ENCODE data around the gene SLC10A3. TPM values are rescaled to one million over a fixed set of nuclear protein-coding genes. Genes with fewer than 3 reads are reported as not detected.

The SLC10A3 gene
- total and polyA plus RNA-seq, 2 donors = 7.9 to 55.2 TPM

GRCh38 chrX:154470914-154471568, 19.4 kb downstream of the SLC10A3 start:
- 88% methylated on average over 23 of the region's 23 CpGs for WGBS
- H3K36me3 ChIP-seq (ENCODE audit: insufficient read depth) = no peaks in the 10 kb centered on the region
- H3K27ac ChIP-seq (ENCODE audit: low read depth) = no peak overlapping the region
- no peak for DNase-seq (ENCODE audit: extremely low spot score)
- no peak overlapping the region for H3K4me3 ChIP-seq (ENCODE audit: low read depth, low read length)
- no peaks in the 10 kb centered on the region for H3K4me1 ChIP-seq (ENCODE audit: insufficient read depth)

- Histone ChIP-seq H3K4me1 (ENCODE audit: insufficient read depth) (no peaks in the 10 kb centered on the region), H3K36me3 (ENCODE audit: insufficient read depth) (no peaks in the 10 kb centered on the region), H3K4me3 (ENCODE audit: low read depth, low read length) (no peak overlapping the region), H3K27ac (ENCODE audit: low read depth) (no peak overlapping the region)
- WGBS = 94% methylated on average over 14 of the region's 14 CpGs
- DNase-seq (ENCODE audit: extremely low spot score) = no peak
Observed at GRCh38 chrX:154470434-154470833, 20.0 kb downstream of the SLC10A3 start.

- DNase-seq (ENCODE audit: extremely low spot score) = no peak
- WGBS = 88% methylated on average over 18 of the region's 18 CpGs
- no peaks in the 10 kb centered on the region for H3K36me3 ChIP-seq (ENCODE audit: insufficient read depth)
- H3K4me1 ChIP-seq (ENCODE audit: insufficient read depth) = no peaks in the 10 kb centered on the region
- H3K4me3 ChIP-seq (ENCODE audit: low read depth, low read length) = no peak overlapping the region
- no peak overlapping the region for H3K27ac ChIP-seq (ENCODE audit: low read depth)
Observed at GRCh38 chrX:154469880-154470279, 20.5 kb downstream of the SLC10A3 start.

GRCh38 chrX:154469114-154469513, 21.3 kb downstream of the SLC10A3 start:
- H3K4me3 ChIP-seq (ENCODE audit: low read depth, low read length) = no peak overlapping the region

GRCh38 chrX:154468217-154468616, 22.2 kb downstream of the SLC10A3 start:
- no peak overlapping the region for H3K27ac ChIP-seq (ENCODE audit: low read depth)
- no peaks in the 10 kb centered on the region for H3K4me1 ChIP-seq (ENCODE audit: insufficient read depth)
- 93% methylated on average over 23 of the region's 23 CpGs for WGBS
- no peak overlapping the region for H3K4me3 ChIP-seq (ENCODE audit: low read depth, low read length)
- peaks cover 2% of the 10 kb centered on the region for H3K36me3 ChIP-seq (ENCODE audit: insufficient read depth)
- no peak for DNase-seq (ENCODE audit: extremely low spot score)

More at GRCh38 chrX:154469114-154469513, 21.3 kb downstream of the SLC10A3 start:
- Histone ChIP-seq H3K27ac (ENCODE audit: low read depth) (no peak overlapping the region), H3K36me3 (ENCODE audit: insufficient read depth) (no peaks in the 10 kb centered on the region), H3K4me1 (ENCODE audit: insufficient read depth) (no peaks in the 10 kb centered on the region)
- DNase-seq (ENCODE audit: extremely low spot score) = no peak
- WGBS = 92% methylated on average over 9 of the region's 9 CpGs

- Histone ChIP-seq H3K4me1 (ENCODE audit: insufficient read depth) (no peaks in the 10 kb centered on the region), H3K36me3 (ENCODE audit: insufficient read depth) (peaks cover 2% of the 10 kb centered on the region), H3K4me3 (ENCODE audit: low read depth, low read length) (no peak overlapping the region), H3K27ac (ENCODE audit: low read depth) (no peak overlapping the region)
- WGBS = 94% methylated on average over 21 of the region's 21 CpGs
- DNase-seq (ENCODE audit: extremely low spot score) = no peak
Observed at GRCh38 chrX:154467556-154467955, 22.9 kb downstream of the SLC10A3 start.

GRCh38 chrX:154466907-154467306, 23.5 kb downstream of the SLC10A3 start:
- DNase-seq (ENCODE audit: extremely low spot score) = no peak
- Histone ChIP-seq H3K4me3 (ENCODE audit: low read depth, low read length) (no peak overlapping the region), H3K36me3 (ENCODE audit: insufficient read depth) (peaks cover 2% of the 10 kb centered on the region), H3K27ac (ENCODE audit: low read depth) (no peak overlapping the region), H3K4me1 (ENCODE audit: insufficient read depth) (no peaks in the 10 kb centered on the region)
- 93% methylated on average over 15 of the region's 15 CpGs for WGBS

GRCh38 chrX:154466036-154466435, 24.4 kb downstream of the SLC10A3 start:
- 91% methylated on average over 29 of the region's 32 CpGs for WGBS
- DNase-seq (ENCODE audit: extremely low spot score) = no peak
- H3K36me3 ChIP-seq (ENCODE audit: insufficient read depth) = peaks cover 2% of the 10 kb centered on the region

GRCh38 chrX:154465601-154466000, 24.8 kb downstream of the SLC10A3 start:
- Histone ChIP-seq H3K27ac (ENCODE audit: low read depth) (no peak overlapping the region), H3K4me1 (ENCODE audit: insufficient read depth) (no peaks in the 10 kb centered on the region), H3K36me3 (ENCODE audit: insufficient read depth) (peaks cover 2% of the 10 kb centered on the region), H3K4me3 (ENCODE audit: low read depth, low read length) (no peak overlapping the region)
- WGBS = 91% methylated on average over 14 of the region's 14 CpGs
- no peak for DNase-seq (ENCODE audit: extremely low spot score)

More at GRCh38 chrX:154466036-154466435, 24.4 kb downstream of the SLC10A3 start:
- Histone ChIP-seq H3K4me1 (ENCODE audit: insufficient read depth) (no peaks in the 10 kb centered on the region), H3K27ac (ENCODE audit: low read depth) (no peak overlapping the region), H3K4me3 (ENCODE audit: low read depth, low read length) (no peak overlapping the region)

- no peak overlapping the region for H3K27ac ChIP-seq (ENCODE audit: low read depth)
- DNase-seq (ENCODE audit: extremely low spot score) = no peak
- 93% methylated on average over 28 of the region's 28 CpGs for whole genome bisulfite sequencing
- H3K36me3 ChIP-seq (ENCODE audit: insufficient read depth) = peaks cover 2% of the 10 kb centered on the region
- no peaks in the 10 kb centered on the region for H3K4me1 ChIP-seq (ENCODE audit: insufficient read depth)
- H3K4me3 ChIP-seq (ENCODE audit: low read depth, low read length) = no peak overlapping the region
Observed at GRCh38 chrX:154464806-154465365, 25.5 kb downstream of the SLC10A3 start.

GRCh38 chrX:154463611-154464220, 26.7 kb downstream of the SLC10A3 start:
- Histone ChIP-seq H3K36me3 (ENCODE audit: insufficient read depth) (peaks cover 2% of the 10 kb centered on the region), H3K4me3 (ENCODE audit: low read depth, low read length) (no peak overlapping the region), H3K27ac (ENCODE audit: low read depth) (no peak overlapping the region), H3K4me1 (ENCODE audit: insufficient read depth) (no peaks in the 10 kb centered on the region)
- no peak for DNase-seq (ENCODE audit: extremely low spot score)
- 90% methylated on average over 36 of the region's 36 CpGs for WGBS

GRCh38 chrX:154462396-154462795, 28.0 kb downstream of the SLC10A3 start:
- H3K36me3 ChIP-seq (ENCODE audit: insufficient read depth) = peaks cover 2% of the 10 kb centered on the region
- DNase-seq (ENCODE audit: extremely low spot score) = no peak
- H3K4me3 ChIP-seq (ENCODE audit: low read depth, low read length) = no peak overlapping the region
- WGBS = 80% methylated on average over 8 of the region's 8 CpGs
- H3K27ac ChIP-seq (ENCODE audit: low read depth) = no peak overlapping the region
- H3K4me1 ChIP-seq (ENCODE audit: insufficient read depth) = no peaks in the 10 kb centered on the region

GRCh38 chrX:154460326-154460725, 30.1 kb downstream of the SLC10A3 start:
- no peak for DNase-seq (ENCODE audit: extremely low spot score)
- Histone ChIP-seq H3K4me3 (ENCODE audit: low read depth, low read length) (no peak overlapping the region), H3K36me3 (ENCODE audit: insufficient read depth) (peaks cover 2% of the 10 kb centered on the region), H3K4me1 (ENCODE audit: insufficient read depth) (no peaks in the 10 kb centered on the region), H3K27ac (ENCODE audit: low read depth) (no peak overlapping the region)
- WGBS = 77% methylated on average over 26 of the region's 26 CpGs

GRCh38 chrX:154459832-154460231, 30.6 kb downstream of the SLC10A3 start:
- WGBS = 37% methylated on average over 14 of the region's 14 CpGs
- no peak for DNase-seq (ENCODE audit: extremely low spot score)
- Histone ChIP-seq H3K4me1 (ENCODE audit: insufficient read depth) (no peaks in the 10 kb centered on the region), H3K4me3 (ENCODE audit: low read depth, low read length) (no peak overlapping the region), H3K36me3 (ENCODE audit: insufficient read depth) (peaks cover 2% of the 10 kb centered on the region), H3K27ac (ENCODE audit: low read depth) (no peak overlapping the region)
